H1 (cell line): Measurements from ENCODE around the gene TFB2M. TPM values are rescaled to one million over a fixed set of nuclear protein-coding genes. Genes with fewer than 3 reads are reported as not detected.

Source experiments
- BACH1 ChIP-seq: IDR thresholded peaks from 2 replicates; pipeline ENCODE4 v1.6.1; 2012; ENCODE audit warnings: low read length, improper control_type of control experiment
- BRCA1 ChIP-seq: IDR thresholded peaks from 2 replicates; pipeline ENCODE4 v1.6.1; 2012; ENCODE audit warnings: low read depth, low read length, improper control_type of control experiment
- CREB1 ChIP-seq: IDR thresholded peaks from 2 replicates; pipeline ENCODE4 v1.6.1; 2012; ENCODE audit warnings: inconsistent platforms
- CTCF ChIP-seq, 3 experiments: IDR thresholded peaks; 1 replicate in 2 of 3; 2 replicates in 1 of 3; pipeline versions ENCODE4 v1.5.1 to v1.6.1; 2011; ENCODE audit warnings: low read length in 3 of 3, mild to moderate bottlenecking in 3 of 3, inconsistent platforms in 2 of 3, low read depth in 1 of 3, moderate library complexity in 1 of 3; ENCODE audit not compliant: insufficient read depth in 1 of 3; ENCODE audit errors: control extremely low read depth in 1 of 3
- HDAC6 ChIP-seq: IDR thresholded peaks from one replicate; pipeline ENCODE4 v1.7.1; 2012; ENCODE audit warnings: low read depth, mild to moderate bottlenecking, inconsistent platforms, low read length, moderate library complexity
- KDM4A ChIP-seq: IDR thresholded peaks from one replicate; pipeline ENCODE4 v1.7.1; 2012; ENCODE audit warnings: low read depth, mild to moderate bottlenecking, moderate library complexity, low read length, inconsistent platforms; ENCODE audit not compliant: severe bottlenecking
- KDM5A ChIP-seq: fragments of 200-600 bp; IDR thresholded peaks from 2 replicates; pipeline ENCODE4 v1.7.1; 2012; ENCODE audit warnings: mild to moderate bottlenecking, low read length, inconsistent platforms, mixed read lengths
- NRF1 ChIP-seq: IDR thresholded peaks from 2 replicates; pipeline ENCODE4 v1.6.1; 2011; ENCODE audit warnings: mild to moderate bottlenecking, low read depth, low read length, improper control_type of control experiment
- PHF8 ChIP-seq: fragments of 200-600 bp; sonication (generic); conservative IDR thresholded peaks from 2 replicates; pipeline ENCODE4 v1.7.1; 2012; ENCODE audit warnings: low read depth, mild to moderate bottlenecking, inconsistent platforms, low read length, moderate library complexity
- POLR2A ChIP-seq, 2 experiments: IDR thresholded peaks; 1 replicate in 1 of 2; 2 replicates in 1 of 2; pipeline ENCODE4 v1.6.1; 2011; ENCODE audit warnings: low read depth in 2 of 2, low read length in 2 of 2, mild to moderate bottlenecking in 2 of 2; ENCODE audit errors: control extremely low read depth in 1 of 2
- POLR2AphosphoS5 ChIP-seq: IDR thresholded peaks from 2 replicates; pipeline ENCODE4 v1.6.1; 2011; ENCODE audit warnings: low read depth, low read length
- RAD21 ChIP-seq, 2 experiments: IDR thresholded peaks in 1 of 2; conservative IDR thresholded peaks in 1 of 2; 2 replicates each; pipeline ENCODE4 v1.6.1; 2011; ENCODE audit warnings: low read depth in 2 of 2, low read length in 2 of 2, improper control_type of control experiment in 1 of 2, inconsistent platforms in 1 of 2, mild to moderate bottlenecking in 1 of 2, moderate library complexity in 1 of 2
- RBBP5 ChIP-seq: IDR thresholded peaks from 2 replicates; pipeline ENCODE4 v1.7.1; 2012; ENCODE audit warnings: low read depth, mild to moderate bottlenecking, inconsistent platforms, low read length, moderate library complexity, borderline replicate concordance
- SAP30 ChIP-seq: fragments of 300-600 bp; sonication (generic); IDR thresholded peaks from 2 replicates; pipeline ENCODE4 v1.7.1; 2012; ENCODE audit warnings: low read length, moderate library complexity, mild to moderate bottlenecking, inconsistent platforms; ENCODE audit not compliant: insufficient read depth, insufficient replicate concordance
- SIN3A ChIP-seq, 2 experiments: IDR thresholded peaks in 1 of 2; conservative IDR thresholded peaks in 1 of 2; 2 replicates each; pipeline ENCODE4 v1.6.1; 2011 to 2012; ENCODE audit warnings: low read length in 2 of 2, improper control_type of control experiment in 1 of 2, low read depth in 1 of 2, mild to moderate bottlenecking in 1 of 2
- SP2 ChIP-seq: IDR thresholded peaks from 2 replicates; pipeline ENCODE4 v1.6.1; 2012; ENCODE audit warnings: mild to moderate bottlenecking, low read length, inconsistent platforms
- SUZ12 ChIP-seq: fragments of 200-600 bp; sonication (generic); IDR thresholded peaks from 2 replicates; pipeline ENCODE4 v1.6.1; 2012; ENCODE audit warnings: mild to moderate bottlenecking, inconsistent platforms, low read length, moderate library complexity, mixed read lengths
- TBP ChIP-seq: IDR thresholded peaks from 2 replicates; pipeline ENCODE4 v1.6.1; 2011; ENCODE audit warnings: low read depth, low read length, improper control_type of control experiment
- YY1 ChIP-seq: IDR thresholded peaks from 2 replicates; pipeline ENCODE4 v1.6.1; 2011; ENCODE audit warnings: low read depth, mild to moderate bottlenecking, low read length
- polyA plus RNA-seq, 7 experiments: library from polyadenylated mRNA; depleted of rRNA in 3 of 7; stranded (reverse) in 5 of 7; unstranded in 2 of 7; fragments of >200 nt in 5 of 7; fragments of 200-250 nt in 2 of 7; gene quantifications; 1 replicate in 5 of 7; 2 replicates in 1 of 7; 4 replicates in 1 of 7; pipeline versions ENCODE4 v1.2.1 to v1.2.3, GENCODE V29; 2011 to 2013; ENCODE audit warnings: missing spikeins in 2 of 7, mixed read lengths in 2 of 7
- total RNA-seq: library from RNA; stranded (reverse); fragmentation: NEBNext Ultra II Directional; extraction: Animal tissue kit (Norgen Biotek cat#: 25700); gene quantifications from 2 replicates; pipeline ENCODE4 v1.2.1, GENCODE V29; 2021
- TF ChIP-seq, protein P1 (sequence below): IDR thresholded peaks from 2 replicates; pipeline ENCODE4 v1.6.1; 2012; ENCODE audit warnings: low read length, inconsistent platforms

Gene TFB2M
- total and polyA plus RNA-seq, 2 of the 8 experiments (the other 6 are each of a cell fraction or from before 2014, with no cell fraction given) = 10.4 to 22.0 TPM

DNA sequence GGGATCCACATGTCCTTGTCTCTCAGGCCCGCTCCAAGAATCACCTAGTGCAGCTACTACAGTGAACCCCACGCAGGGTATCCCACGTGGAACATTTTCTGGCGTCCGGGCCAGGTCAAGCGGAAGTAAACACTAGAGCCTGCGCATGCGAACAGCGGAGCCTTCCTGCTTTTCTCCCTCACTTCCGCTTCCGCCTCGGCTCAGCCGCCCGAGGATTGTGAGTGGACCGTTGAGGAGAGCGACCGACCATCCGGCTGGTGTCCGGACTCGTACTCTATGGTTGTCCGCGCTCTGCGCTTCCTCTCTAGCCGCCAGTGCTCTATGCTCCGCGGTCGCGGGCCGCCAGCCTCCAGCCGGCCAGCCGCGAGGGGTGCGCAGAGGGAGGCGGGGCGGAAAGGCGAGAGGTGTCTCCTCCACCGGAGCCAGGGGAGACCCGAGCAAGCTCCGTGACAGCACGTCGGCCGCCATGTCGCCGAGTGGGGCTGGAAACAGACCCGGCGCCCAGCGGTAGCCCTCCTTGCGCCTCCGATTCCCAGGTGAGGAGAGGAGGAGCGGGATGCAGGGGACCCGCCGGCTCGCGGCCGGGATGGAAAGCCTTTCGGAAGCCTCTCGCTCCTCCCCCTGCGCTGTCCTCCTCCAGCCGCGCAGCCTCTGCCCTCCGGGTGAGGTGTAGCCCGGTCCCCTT lies at the start of gene TFB2M, which contains the start of gene CNST (continued):
- TF ChIP-seq PHF8 = peak; percentile 77; the same call in 1 of the 2 replicates
- TF ChIP-seq KDM4A = peak; percentile 89
- peak; percentile 53; the same call in 1 of the 2 replicates for TF ChIP-seq YY1
- TF ChIP-seq SP2 = peak; percentile 96
- peak; percentile 36; the same call in 1 of the 2 replicates for TF ChIP-seq POLR2AphosphoS5
- peak; percentile 50; the same call in 1 of the 2 replicates for TF ChIP-seq KDM5A
- TF ChIP-seq CREB1 = peak; percentile 16
- no peak for TF ChIP-seq HDAC6
- TF ChIP-seq, protein P1, sequence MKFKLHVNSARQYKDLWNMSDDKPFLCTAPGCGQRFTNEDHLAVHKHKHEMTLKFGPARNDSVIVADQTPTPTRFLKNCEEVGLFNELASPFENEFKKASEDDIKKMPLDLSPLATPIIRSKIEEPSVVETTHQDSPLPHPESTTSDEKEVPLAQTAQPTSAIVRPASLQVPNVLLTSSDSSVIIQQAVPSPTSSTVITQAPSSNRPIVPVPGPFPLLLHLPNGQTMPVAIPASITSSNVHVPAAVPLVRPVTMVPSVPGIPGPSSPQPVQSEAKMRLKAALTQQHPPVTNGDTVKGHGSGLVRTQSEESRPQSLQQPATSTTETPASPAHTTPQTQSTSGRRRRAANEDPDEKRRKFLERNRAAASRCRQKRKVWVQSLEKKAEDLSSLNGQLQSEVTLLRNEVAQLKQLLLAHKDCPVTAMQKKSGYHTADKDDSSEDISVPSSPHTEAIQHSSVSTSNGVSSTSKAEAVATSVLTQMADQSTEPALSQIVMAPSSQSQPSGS = 0 out of 2 replicates have a peak, but pooled peaks have one; percentile 68
- no peak for TF ChIP-seq SUZ12
- TF ChIP-seq SAP30 = peak; percentile 97
- peak; percentile 83; the same call in 1 of the 2 replicates for TF ChIP-seq TBP
- peak; percentile 87 for TF ChIP-seq RBBP5
- peak; percentile 40 to 75; a peak in 2 of 4 replicates for TF ChIP-seq SIN3A (conservative IDR thresholded peaks at IDR 0.05 in 1 of 2, IDR thresholded peaks at IDR 0.05 in 1 of 2; ENCODE audit: low read depth in 1 of 2, low read length in 2 of 2)
- TF ChIP-seq BRCA1 = no peak
- peak; percentile 76 for TF ChIP-seq NRF1
- TF ChIP-seq POLR2A (IDR thresholded peaks at IDR 0.05; ENCODE audit: control extremely low read depth in 1 of 2, low read depth in 2 of 2, low read length in 2 of 2) = peak; percentile 6 to 84
- 0 out of 2 replicates have a peak, but pooled peaks have one; percentile 2 for TF ChIP-seq BACH1
- no peak for TF ChIP-seq CTCF (IDR thresholded peaks at IDR 0.05; ENCODE audit: control extremely low read depth in 1 of 3, insufficient read depth in 1 of 3, low read depth in 1 of 3, low read length in 3 of 3)
- no peak for TF ChIP-seq RAD21 (IDR thresholded peaks at IDR 0.05 in 1 of 2, conservative IDR thresholded peaks at IDR 0.05 in 1 of 2; ENCODE audit: low read depth in 2 of 2, low read length in 2 of 2)
